HCT116 (cell line): ENCODE measurements around the gene GNRHR.

ENCODE experiments used
- ATF3 ChIP-seq: IDR thresholded peaks from 2 replicates; pipeline ENCODE4 v1.6.1; 2012
- CEBPB ChIP-seq: IDR thresholded peaks from 2 replicates; pipeline ENCODE4 v1.6.1; 2012; ENCODE audit warnings: low read depth
- CTCF ChIP-seq, 3 experiments: fragments of 200-600 bp in 1 of 3; sonication (generic) in 1 of 3; IDR thresholded peaks in 2 of 3; conservative IDR thresholded peaks in 1 of 3; 2 replicates each; pipeline ENCODE4 v1.5.1; 2012 to 2017; ENCODE audit warnings: low read depth in 2 of 3, low read length in 2 of 3, antibody characterized with exemption in 1 of 3, borderline replicate concordance in 1 of 3, control low read depth in 1 of 3, mild to moderate bottlenecking in 1 of 3, mixed read lengths in 1 of 3, mixed run types in 1 of 3, moderate library complexity in 1 of 3; ENCODE audit not compliant: insufficient read depth in 1 of 3
- EGR1 ChIP-seq: IDR thresholded peaks from 2 replicates; pipeline ENCODE4 v1.6.1; 2012; ENCODE audit warnings: low read depth
- EZH2 ChIP-seq: fragments of 200-600 bp; sonication (generic); IDR thresholded peaks from 2 replicates; pipeline ENCODE4 v1.6.1; 2017; ENCODE audit warnings: antibody characterized with exemption, mixed run types
- MAX ChIP-seq: IDR thresholded peaks from 2 replicates; pipeline ENCODE4 v1.6.1; 2012
- POLR2A ChIP-seq: IDR thresholded peaks from 2 replicates; pipeline ENCODE4 v1.7.0; 2011; ENCODE audit warnings: borderline replicate concordance; ENCODE audit not compliant: insufficient read depth, insufficient read length; ENCODE audit errors: extremely low read depth
- POLR2AphosphoS5 ChIP-seq: IDR thresholded peaks from 2 replicates; pipeline ENCODE4 v1.6.1; 2011; ENCODE audit warnings: mild to moderate bottlenecking, low read depth, low read length, moderate library complexity
- RAD21 ChIP-seq: IDR thresholded peaks from 2 replicates; pipeline ENCODE4 v1.6.1; 2012; ENCODE audit warnings: low read depth, mild to moderate bottlenecking
- REST ChIP-seq: IDR thresholded peaks from 2 replicates; pipeline ENCODE4 v1.6.1; 2012; ENCODE audit warnings: low read depth
- SIN3A ChIP-seq: IDR thresholded peaks from 2 replicates; pipeline ENCODE4 v1.6.1; 2012; ENCODE audit warnings: low read depth
- ZBTB33 ChIP-seq: IDR thresholded peaks from 2 replicates; pipeline ENCODE4 v1.6.1; 2011; ENCODE audit warnings: mild to moderate bottlenecking, low read length, moderate library complexity; ENCODE audit not compliant: insufficient replicate concordance; ENCODE audit errors: extremely low read depth
- ZFX ChIP-seq: fragments of 450-650 bp; IDR thresholded peaks from 2 replicates; pipeline ENCODE4 v1.6.1; 2017
- ZNF274 ChIP-seq: fragments of 200-500 bp; sonication (Bioruptor generic); IDR thresholded peaks from 2 replicates; pipeline ENCODE4 v1.6.1; 2014; ENCODE audit warnings: mild to moderate bottlenecking, low read depth, low read length, inconsistent platforms

- no peak for TF ChIP-seq EZH2
- TF ChIP-seq ZNF274, result no peak
- no peak for TF ChIP-seq MAX
- TF ChIP-seq POLR2AphosphoS5, result no peak
- no peak for TF ChIP-seq RAD21
- no peak for TF ChIP-seq CTCF (IDR thresholded peaks at IDR 0.05 in 2 of 3, conservative IDR thresholded peaks at IDR 0.05 in 1 of 3; ENCODE audit: borderline replicate concordance in 1 of 3, insufficient read depth in 1 of 3, low read depth in 2 of 3, low read length in 2 of 3)
- TF ChIP-seq ATF3, result no peak
- no peak for TF ChIP-seq ZBTB33
- no peak for TF ChIP-seq ZFX
- no peak for TF ChIP-seq REST
- no peak for TF ChIP-seq EGR1
- no peak for TF ChIP-seq POLR2A
- TF ChIP-seq CEBPB, result no peak
- no peak for TF ChIP-seq SIN3A
These were observed 4.9 kb downstream of the GNRHR start for GRCh38 chr4:67749286-67749685.
